Measurements from ENCODE around the gene ARHGDIA.

Gene ARHGDIA

DNA sequence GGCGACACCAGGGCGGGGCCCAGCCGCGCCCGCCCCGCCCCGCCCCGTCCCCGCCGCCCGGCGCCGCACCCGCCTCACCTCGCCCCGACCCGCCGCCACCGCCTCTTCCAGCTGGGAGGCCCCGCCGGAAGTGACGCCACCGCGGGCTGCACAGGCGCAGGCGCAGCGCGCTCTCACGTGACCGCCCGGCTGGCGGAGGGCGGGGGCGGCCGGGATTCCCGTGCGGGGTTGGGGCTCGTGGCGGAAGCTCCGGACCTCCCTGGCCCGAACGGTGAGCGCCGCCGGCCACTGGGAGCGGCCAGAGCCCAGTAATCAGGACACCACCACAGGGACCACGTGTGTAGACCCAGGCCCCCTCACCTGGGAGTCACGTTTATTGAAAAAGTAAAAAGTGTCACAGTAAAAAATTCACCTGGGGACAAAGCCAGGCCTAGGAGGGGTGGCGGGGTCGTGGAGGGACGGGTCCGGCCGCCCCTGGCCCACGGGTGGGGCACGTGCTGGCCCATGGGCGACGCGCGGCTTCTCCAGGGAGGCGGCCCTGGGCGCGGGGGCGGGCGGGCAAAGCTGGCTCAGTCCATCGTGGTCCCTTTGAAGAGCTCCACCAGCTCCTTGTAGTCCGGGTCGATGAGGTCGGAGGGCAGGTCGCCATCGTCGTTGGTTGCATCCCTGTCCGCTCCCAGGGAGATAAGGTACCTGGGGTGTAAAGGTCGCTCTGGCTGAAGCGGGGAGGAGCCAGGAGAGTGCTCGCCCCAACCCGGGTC is 37.8 kb downstream of the ARHGDIA start, which contains the start of gene MCRIP1:
MCRIP1 (minus strand) TSS at position 132 of the 761 bp plus-strand sequence. CDS start 8,785 bp downstream, outside the sequence.
- H3K27ac ChIP-seq (replicated peaks) = peak within 1 kb of the TSS; percentile 98
- no peaks in the 10 kb centered on the region for H3K27me3 ChIP-seq (ENCODE audit: insufficient read depth, poor library complexity, severe bottlenecking)
- H3K4me3 ChIP-seq (replicated peaks; ENCODE audit: insufficient read depth, low read length) = peak within 1 kb of the TSS; percentile 59
- TF ChIP-seq POLR2AphosphoS5 (IDR thresholded peaks at IDR 0.05; ENCODE audit: low read depth) (peak; percentile 73), GABPA (IDR thresholded peaks at IDR 0.05; ENCODE audit: low read depth) (peak; percentile 61), SPI1 (IDR thresholded peaks at IDR 0.05; ENCODE audit: borderline replicate concordance, low read depth) (no peak)
- TF ChIP-seq, protein P1, sequence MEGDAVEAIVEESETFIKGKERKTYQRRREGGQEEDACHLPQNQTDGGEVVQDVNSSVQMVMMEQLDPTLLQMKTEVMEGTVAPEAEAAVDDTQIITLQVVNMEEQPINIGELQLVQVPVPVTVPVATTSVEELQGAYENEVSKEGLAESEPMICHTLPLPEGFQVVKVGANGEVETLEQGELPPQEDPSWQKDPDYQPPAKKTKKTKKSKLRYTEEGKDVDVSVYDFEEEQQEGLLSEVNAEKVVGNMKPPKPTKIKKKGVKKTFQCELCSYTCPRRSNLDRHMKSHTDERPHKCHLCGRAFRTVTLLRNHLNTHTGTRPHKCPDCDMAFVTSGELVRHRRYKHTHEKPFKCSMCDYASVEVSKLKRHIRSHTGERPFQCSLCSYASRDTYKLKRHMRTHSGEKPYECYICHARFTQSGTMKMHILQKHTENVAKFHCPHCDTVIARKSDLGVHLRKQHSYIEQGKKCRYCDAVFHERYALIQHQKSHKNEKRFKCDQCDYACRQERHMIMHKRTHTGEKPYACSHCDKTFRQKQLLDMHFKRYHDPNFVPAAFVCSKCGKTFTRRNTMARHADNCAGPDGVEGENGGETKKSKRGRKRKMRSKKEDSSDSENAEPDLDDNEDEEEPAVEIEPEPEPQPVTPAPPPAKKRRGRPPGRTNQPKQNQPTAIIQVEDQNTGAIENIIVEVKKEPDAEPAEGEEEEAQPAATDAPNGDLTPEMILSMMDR (IDR thresholded peaks at IDR 0.05; ENCODE audit: insufficient read depth, low read length) = no peak
- TF ChIP-seq, protein P2, sequence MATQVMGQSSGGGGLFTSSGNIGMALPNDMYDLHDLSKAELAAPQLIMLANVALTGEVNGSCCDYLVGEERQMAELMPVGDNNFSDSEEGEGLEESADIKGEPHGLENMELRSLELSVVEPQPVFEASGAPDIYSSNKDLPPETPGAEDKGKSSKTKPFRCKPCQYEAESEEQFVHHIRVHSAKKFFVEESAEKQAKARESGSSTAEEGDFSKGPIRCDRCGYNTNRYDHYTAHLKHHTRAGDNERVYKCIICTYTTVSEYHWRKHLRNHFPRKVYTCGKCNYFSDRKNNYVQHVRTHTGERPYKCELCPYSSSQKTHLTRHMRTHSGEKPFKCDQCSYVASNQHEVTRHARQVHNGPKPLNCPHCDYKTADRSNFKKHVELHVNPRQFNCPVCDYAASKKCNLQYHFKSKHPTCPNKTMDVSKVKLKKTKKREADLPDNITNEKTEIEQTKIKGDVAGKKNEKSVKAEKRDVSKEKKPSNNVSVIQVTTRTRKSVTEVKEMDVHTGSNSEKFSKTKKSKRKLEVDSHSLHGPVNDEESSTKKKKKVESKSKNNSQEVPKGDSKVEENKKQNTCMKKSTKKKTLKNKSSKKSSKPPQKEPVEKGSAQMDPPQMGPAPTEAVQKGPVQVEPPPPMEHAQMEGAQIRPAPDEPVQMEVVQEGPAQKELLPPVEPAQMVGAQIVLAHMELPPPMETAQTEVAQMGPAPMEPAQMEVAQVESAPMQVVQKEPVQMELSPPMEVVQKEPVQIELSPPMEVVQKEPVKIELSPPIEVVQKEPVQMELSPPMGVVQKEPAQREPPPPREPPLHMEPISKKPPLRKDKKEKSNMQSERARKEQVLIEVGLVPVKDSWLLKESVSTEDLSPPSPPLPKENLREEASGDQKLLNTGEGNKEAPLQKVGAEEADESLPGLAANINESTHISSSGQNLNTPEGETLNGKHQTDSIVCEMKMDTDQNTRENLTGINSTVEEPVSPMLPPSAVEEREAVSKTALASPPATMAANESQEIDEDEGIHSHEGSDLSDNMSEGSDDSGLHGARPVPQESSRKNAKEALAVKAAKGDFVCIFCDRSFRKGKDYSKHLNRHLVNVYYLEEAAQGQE (IDR thresholded peaks at IDR 0.05; ENCODE audit: insufficient replicate concordance, low read depth) = no peak
- DNase-seq (ENCODE audit: low read depth in 1 of 2, low spot score in 1 of 2) = peak; percentile 95 to 96

DNA sequence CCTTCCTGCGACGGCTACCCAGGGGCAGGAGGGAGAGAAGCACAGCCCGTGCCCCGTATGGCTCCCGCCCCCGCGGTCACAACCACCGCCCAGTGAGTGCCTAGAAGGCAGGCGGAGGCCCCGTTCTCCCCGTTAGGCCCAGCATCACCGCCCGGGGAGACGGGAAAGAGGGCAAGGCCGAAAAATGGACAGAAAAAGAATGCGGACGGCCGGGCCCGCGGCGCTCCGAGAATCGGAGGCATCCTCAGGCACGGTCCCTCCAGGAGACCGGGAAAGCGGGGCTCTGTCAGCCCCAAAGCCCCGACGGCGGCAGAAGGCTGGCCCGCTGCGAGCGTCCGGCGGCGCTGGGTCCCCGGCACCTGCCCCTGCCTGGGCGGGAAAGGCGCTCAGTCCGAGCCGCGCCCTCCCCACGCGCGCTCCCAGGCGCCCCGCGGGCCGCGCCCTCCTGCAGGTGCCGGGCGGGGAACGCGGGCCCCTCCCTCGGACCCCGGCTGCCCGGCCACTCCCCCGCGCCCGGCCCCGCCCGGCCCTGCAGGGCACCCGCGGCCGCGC is 38.5 kb downstream of the ARHGDIA start:
- peak overlapping the region; percentile 98 for H3K27ac ChIP-seq (replicated peaks)

DNA sequence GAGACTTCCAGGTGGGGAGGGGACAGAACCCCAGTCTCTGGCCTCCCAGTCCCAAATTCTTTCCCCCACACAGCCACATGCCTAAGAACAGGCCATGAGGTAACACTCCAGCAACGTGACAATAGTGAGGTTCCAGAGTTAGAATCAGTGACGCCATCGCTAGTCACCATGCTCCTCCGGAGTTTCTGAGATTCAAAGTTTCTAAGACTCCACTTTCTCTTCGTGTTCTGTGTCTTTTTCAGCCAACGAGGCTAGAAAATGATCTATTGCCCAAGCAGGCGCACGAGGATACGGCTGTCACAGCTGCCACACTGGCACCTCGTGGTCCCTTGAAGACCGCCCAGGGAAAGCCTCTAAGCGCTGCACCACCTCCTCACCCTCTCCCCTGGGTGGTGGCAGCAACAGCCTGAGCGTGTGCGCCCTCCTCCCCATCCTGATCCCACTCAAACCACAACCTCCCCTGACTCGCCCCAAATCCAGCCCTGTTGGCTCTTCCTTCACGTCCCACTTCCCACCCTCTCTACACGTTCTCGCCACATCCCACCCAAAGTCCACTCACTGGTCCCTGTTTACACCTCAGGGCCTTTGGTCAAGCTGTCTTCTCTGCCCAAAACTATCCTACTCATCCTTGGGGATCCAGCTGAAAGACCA is 39.1 kb downstream of the ARHGDIA start:
- peak; percentile 71 to 73 for DNase-seq (ENCODE audit: low read depth in 1 of 2, low spot score in 1 of 2)
- TF ChIP-seq, protein P1 (IDR thresholded peaks at IDR 0.05; ENCODE audit: insufficient read depth, low read length) = no peak
- peak; percentile 96 for TF ChIP-seq POLR2AphosphoS5 (IDR thresholded peaks at IDR 0.05; ENCODE audit: low read depth)
- H3K27me3 ChIP-seq (ENCODE audit: insufficient read depth, poor library complexity, severe bottlenecking) = no peaks in the 10 kb centered on the region
- H3K4me3 ChIP-seq (replicated peaks; ENCODE audit: insufficient read depth, low read length) = peak overlapping the region; percentile 59
- peak overlapping the region; percentile 98 for H3K27ac ChIP-seq (replicated peaks)

More for the DNA sequence above, 38.5 kb downstream of the ARHGDIA start:
- H3K4me3 ChIP-seq (replicated peaks; ENCODE audit: insufficient read depth, low read length) = peak overlapping the region; percentile 59
- H3K27me3 ChIP-seq (ENCODE audit: insufficient read depth, poor library complexity, severe bottlenecking) = no peaks in the 10 kb centered on the region
- peak in 1 of 2 experiments; percentile 86 for DNase-seq (ENCODE audit: low read depth in 1 of 2, low spot score in 1 of 2)
- TF ChIP-seq GABPA (IDR thresholded peaks at IDR 0.05; ENCODE audit: low read depth) (no peak), SPI1 (IDR thresholded peaks at IDR 0.05; ENCODE audit: borderline replicate concordance, low read depth) (no peak), POLR2AphosphoS5 (IDR thresholded peaks at IDR 0.05; ENCODE audit: low read depth) (no peak)
- TF ChIP-seq, protein P1 (IDR thresholded peaks at IDR 0.05; ENCODE audit: insufficient read depth, low read length) = no peak
- TF ChIP-seq, protein P2 (IDR thresholded peaks at IDR 0.05; ENCODE audit: insufficient replicate concordance, low read depth) = no peak

Data from HL-60 (cell line).